Upper lobe of left lung (tissue), 4 donors: ENCODE measurements around the gene TCN2.

ENCODE experiments used
- CTCF ChIP-seq, 6 experiments: fragments of 450-650 bp in 4 of 6; fragments of 200-600 bp in 2 of 6; sonication (generic) in 2 of 6; IDR thresholded peaks; one replicate each; pipeline ENCODE4 v1.5.1; 2016 to 2019; ENCODE audit warnings: antibody characterized with exemption in 6 of 6
- POLR2AphosphoS5 ChIP-seq, 2 donors: sonication (generic); formaldehyde crosslinking; IDR thresholded peaks; one replicate each; pipeline ENCODE4 v1.5.1; 2017; ENCODE audit warnings: antibody characterized with exemption in 2 of 2

- TF ChIP-seq POLR2AphosphoS5 (IDR thresholded peaks at IDR 0.05) (no peak), CTCF (IDR thresholded peaks at IDR 0.05) (no peak)
Observed at GRCh38 chr22:30564761-30565119, 42.2 kb upstream of the TCN2 start.
